ENCODE measurements around the gene DIRAS1.

DNA sequence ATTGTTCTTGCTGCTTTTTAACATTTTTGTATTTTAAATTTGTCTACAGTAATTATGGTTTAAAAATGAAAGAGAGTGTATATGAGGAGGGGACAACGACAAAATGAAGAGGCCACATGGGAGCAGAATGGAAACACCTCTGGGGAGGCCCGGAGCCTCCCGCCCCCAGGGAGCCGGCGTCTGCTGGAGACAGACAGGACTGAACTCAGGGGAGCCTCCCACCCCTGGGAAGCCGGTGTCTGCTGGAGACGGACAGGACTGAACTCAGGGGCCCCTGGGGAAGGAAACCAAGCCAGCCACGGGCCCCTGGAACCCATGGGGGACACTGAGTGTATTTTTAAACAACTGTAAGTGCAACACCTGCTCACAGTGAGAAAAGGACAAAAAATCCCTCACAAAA, 35.3 kb upstream of the DIRAS1 start:
- TF ChIP-seq MAX (IDR thresholded peaks at IDR 0.05): no peak
- TF ChIP-seq EGR1 (IDR thresholded peaks at IDR 0.05): no peak
- no peak for TF ChIP-seq RAD21 (IDR thresholded peaks at IDR 0.05; ENCODE audit: low read depth)
- TF ChIP-seq EP300 (IDR thresholded peaks at IDR 0.05; ENCODE audit: borderline replicate concordance): no peak
- TF ChIP-seq CEBPB (IDR thresholded peaks at IDR 0.05): no peak
- TF ChIP-seq, protein P1, sequence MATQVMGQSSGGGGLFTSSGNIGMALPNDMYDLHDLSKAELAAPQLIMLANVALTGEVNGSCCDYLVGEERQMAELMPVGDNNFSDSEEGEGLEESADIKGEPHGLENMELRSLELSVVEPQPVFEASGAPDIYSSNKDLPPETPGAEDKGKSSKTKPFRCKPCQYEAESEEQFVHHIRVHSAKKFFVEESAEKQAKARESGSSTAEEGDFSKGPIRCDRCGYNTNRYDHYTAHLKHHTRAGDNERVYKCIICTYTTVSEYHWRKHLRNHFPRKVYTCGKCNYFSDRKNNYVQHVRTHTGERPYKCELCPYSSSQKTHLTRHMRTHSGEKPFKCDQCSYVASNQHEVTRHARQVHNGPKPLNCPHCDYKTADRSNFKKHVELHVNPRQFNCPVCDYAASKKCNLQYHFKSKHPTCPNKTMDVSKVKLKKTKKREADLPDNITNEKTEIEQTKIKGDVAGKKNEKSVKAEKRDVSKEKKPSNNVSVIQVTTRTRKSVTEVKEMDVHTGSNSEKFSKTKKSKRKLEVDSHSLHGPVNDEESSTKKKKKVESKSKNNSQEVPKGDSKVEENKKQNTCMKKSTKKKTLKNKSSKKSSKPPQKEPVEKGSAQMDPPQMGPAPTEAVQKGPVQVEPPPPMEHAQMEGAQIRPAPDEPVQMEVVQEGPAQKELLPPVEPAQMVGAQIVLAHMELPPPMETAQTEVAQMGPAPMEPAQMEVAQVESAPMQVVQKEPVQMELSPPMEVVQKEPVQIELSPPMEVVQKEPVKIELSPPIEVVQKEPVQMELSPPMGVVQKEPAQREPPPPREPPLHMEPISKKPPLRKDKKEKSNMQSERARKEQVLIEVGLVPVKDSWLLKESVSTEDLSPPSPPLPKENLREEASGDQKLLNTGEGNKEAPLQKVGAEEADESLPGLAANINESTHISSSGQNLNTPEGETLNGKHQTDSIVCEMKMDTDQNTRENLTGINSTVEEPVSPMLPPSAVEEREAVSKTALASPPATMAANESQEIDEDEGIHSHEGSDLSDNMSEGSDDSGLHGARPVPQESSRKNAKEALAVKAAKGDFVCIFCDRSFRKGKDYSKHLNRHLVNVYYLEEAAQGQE (IDR thresholded peaks at IDR 0.05; ENCODE audit: low read depth): no peak
- TF ChIP-seq YY1 (IDR thresholded peaks at IDR 0.05; ENCODE audit: low read depth): no peak
- TF ChIP-seq, protein P2, sequence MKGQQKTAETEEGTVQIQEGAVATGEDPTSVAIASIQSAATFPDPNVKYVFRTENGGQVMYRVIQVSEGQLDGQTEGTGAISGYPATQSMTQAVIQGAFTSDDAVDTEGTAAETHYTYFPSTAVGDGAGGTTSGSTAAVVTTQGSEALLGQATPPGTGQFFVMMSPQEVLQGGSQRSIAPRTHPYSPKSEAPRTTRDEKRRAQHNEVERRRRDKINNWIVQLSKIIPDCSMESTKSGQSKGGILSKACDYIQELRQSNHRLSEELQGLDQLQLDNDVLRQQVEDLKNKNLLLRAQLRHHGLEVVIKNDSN (IDR thresholded peaks at IDR 0.05): no peak
- no peak for TF ChIP-seq TAF1 (IDR thresholded peaks at IDR 0.05; ENCODE audit: low read depth)
- TF ChIP-seq ZBTB7A (IDR thresholded peaks at IDR 0.05; ENCODE audit: low read depth): no peak
